GM12878 (cell line): ENCODE results near the gene HNRNPDL. TPM values are rescaled to one million over a fixed set of nuclear protein-coding genes. Genes with fewer than 3 reads are reported as not detected.

Experiments
- BACH1 ChIP-seq: fragments of 450-650 bp; IDR thresholded peaks from 2 replicates; pipeline ENCODE4 v1.6.1; 2017; ENCODE audit warnings: mild to moderate bottlenecking, borderline replicate concordance
- BMI1 ChIP-seq: fragments of 450-650 bp; IDR thresholded peaks from 2 replicates; pipeline ENCODE4 v1.6.1; 2016; ENCODE audit warnings: mild to moderate bottlenecking, moderate library complexity, borderline replicate concordance
- DPF2 ChIP-seq: fragments of 450-650 bp; IDR thresholded peaks from 2 replicates; pipeline ENCODE4 v1.6.1; 2017; ENCODE audit warnings: mild to moderate bottlenecking
- EP300 ChIP-seq, 2 experiments: fragments of 150-350 bp in 1 of 2; IDR thresholded peaks; 2 replicates each; pipeline ENCODE4 v1.6.1; 2011 to 2012; ENCODE audit warnings: low read depth in 2 of 2, low read length in 2 of 2, borderline replicate concordance in 1 of 2, improper control_type of control experiment in 1 of 2, inconsistent platforms in 1 of 2; ENCODE audit not compliant: control insufficient read depth in 1 of 2
- HDAC6 ChIP-seq: fragments of 200-600 bp; sonication (generic); IDR thresholded peaks from one replicate; pipeline ENCODE4 v1.8.0; 2017; ENCODE audit warnings: antibody characterized with exemption; ENCODE audit not compliant: unreplicated experiment
- LARP7 ChIP-seq: fragments of 450-650 bp; IDR thresholded peaks from 2 replicates; pipeline ENCODE4 v1.6.1; 2017; ENCODE audit warnings: mild to moderate bottlenecking
- NBN ChIP-seq: fragments of 450-650 bp; IDR thresholded peaks from 2 replicates; pipeline ENCODE4 v1.6.1; 2016
- NFIC ChIP-seq: IDR thresholded peaks from 2 replicates; pipeline ENCODE4 v1.6.1; 2012; ENCODE audit warnings: low read depth, mild to moderate bottlenecking, inconsistent platforms, low read length, moderate library complexity
- PML ChIP-seq: IDR thresholded peaks from 2 replicates; pipeline ENCODE4 v1.6.1; 2012; ENCODE audit warnings: low read length, inconsistent platforms
- POLR2AphosphoS5 ChIP-seq: IDR thresholded peaks from 2 replicates; pipeline ENCODE4 v1.6.1; 2011; ENCODE audit warnings: mild to moderate bottlenecking, low read length, inconsistent platforms
- RUNX3 ChIP-seq: IDR thresholded peaks from 2 replicates; pipeline ENCODE4 v1.6.1; 2012; ENCODE audit warnings: low read length, inconsistent platforms
- SRF ChIP-seq, 2 experiments: IDR thresholded peaks; 2 replicates each; pipeline ENCODE4 v1.6.1; 2011; ENCODE audit warnings: low read depth in 2 of 2, low read length in 2 of 2, mild to moderate bottlenecking in 1 of 2, moderate library complexity in 1 of 2
- polyA plus RNA-seq, 11 experiments: library from polyadenylated mRNA; depleted of rRNA in 4 of 11; unstranded in 6 of 11; stranded (reverse) in 5 of 11; fragments of >200 nt; fragmentation: Nextera tagmentation in 4 of 11; fragmentation: Illumina TruSeq in 1 of 11; extraction: Ambion mirVana in 4 of 11; extraction: Trizol in 1 of 11; gene quantifications; 1 replicate in 1 of 11; 2 replicates in 10 of 11; pipeline versions ENCODE4 v1.2.1 to v1.2.3, GENCODE V29; 2011 to 2016; ENCODE audit warnings: inconsistent platforms in 2 of 11, missing spikeins in 2 of 11, low read depth in 1 of 11
- total RNA-seq, 4 experiments: library from RNA; depleted of rRNA in 3 of 4; stranded (reverse); fragments of >200 nt in 3 of 4; fragmentation: Illumina TruSeq in 1 of 4; extraction: Trizol in 1 of 4; gene quantifications; 2 replicates each; pipeline versions ENCODE4 v1.2.1 to v1.2.3, GENCODE V29; 2013 to 2021
- TF ChIP-seq, protein P1 (sequence below): fragments of 450-650 bp; conservative IDR thresholded peaks from 2 replicates; pipeline ENCODE4 v1.6.1; 2017; ENCODE audit warnings: mild to moderate bottlenecking, moderate library complexity
- TF ChIP-seq, protein P2 (sequence below): fragments of 450-650 bp; IDR thresholded peaks from 2 replicates; pipeline ENCODE4 v1.6.1; 2017; ENCODE audit warnings: mild to moderate bottlenecking, moderate library complexity
- TF ChIP-seq, protein P3 (sequence below): fragments of 450-650 bp; IDR thresholded peaks from 2 replicates; pipeline ENCODE4 v1.6.1; 2018; ENCODE audit warnings: borderline replicate concordance, mild to moderate bottlenecking; ENCODE audit not compliant: partially characterized antibody
- TF ChIP-seq, protein P4 (sequence below): IDR thresholded peaks from 2 replicates; pipeline ENCODE4 v1.6.1; 2012; ENCODE audit warnings: mild to moderate bottlenecking, low read depth, low read length
- TF ChIP-seq, protein P5 (sequence below): IDR thresholded peaks from 2 replicates; pipeline ENCODE4 v1.6.1; 2011; ENCODE audit warnings: low read depth, low read length, improper control_type of control experiment, borderline replicate concordance

Gene HNRNPDL
- total and polyA plus RNA-seq, 10 of the 15 experiments (the other 5 are each of a cell fraction or from before 2014, with no cell fraction given) = 217 to 510 (median 345) TPM

DNA sequence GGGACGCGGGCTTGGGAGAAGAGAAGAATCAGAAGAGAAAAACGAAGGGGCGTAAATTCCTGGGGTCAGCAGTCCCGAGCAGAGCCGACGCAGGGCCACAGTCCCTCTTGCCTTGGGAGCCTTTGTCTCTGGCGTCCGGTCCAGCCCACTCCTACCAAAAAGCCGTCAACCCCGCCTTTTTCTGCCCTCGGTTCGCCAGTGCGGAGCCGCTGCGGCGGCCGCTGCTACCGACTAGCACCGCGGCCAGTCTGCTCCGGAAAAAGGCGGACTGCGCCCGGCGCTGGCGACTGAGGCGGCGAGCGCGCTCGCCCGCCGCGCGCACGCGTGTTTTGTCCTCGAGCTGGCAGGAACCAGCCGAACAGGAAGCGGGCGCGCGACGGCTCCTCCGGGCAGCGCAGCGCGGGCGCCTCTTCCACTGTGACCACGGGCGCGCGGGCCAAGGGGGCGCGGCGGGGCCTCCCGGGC is 502 bp downstream of the HNRNPDL start (continued):
- TF ChIP-seq, protein P1, sequence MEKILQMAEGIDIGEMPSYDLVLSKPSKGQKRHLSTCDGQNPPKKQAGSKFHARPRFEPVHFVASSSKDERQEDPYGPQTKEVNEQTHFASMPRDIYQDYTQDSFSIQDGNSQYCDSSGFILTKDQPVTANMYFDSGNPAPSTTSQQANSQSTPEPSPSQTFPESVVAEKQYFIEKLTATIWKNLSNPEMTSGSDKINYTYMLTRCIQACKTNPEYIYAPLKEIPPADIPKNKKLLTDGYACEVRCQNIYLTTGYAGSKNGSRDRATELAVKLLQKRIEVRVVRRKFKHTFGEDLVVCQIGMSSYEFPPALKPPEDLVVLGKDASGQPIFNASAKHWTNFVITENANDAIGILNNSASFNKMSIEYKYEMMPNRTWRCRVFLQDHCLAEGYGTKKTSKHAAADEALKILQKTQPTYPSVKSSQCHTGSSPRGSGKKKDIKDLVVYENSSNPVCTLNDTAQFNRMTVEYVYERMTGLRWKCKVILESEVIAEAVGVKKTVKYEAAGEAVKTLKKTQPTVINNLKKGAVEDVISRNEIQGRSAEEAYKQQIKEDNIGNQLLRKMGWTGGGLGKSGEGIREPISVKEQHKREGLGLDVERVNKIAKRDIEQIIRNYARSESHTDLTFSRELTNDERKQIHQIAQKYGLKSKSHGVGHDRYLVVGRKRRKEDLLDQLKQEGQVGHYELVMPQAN = peak; percentile 73
- TF ChIP-seq EP300 (IDR thresholded peaks at IDR 0.05; ENCODE audit: borderline replicate concordance in 1 of 2, control insufficient read depth in 1 of 2, low read depth in 2 of 2, low read length in 2 of 2) (peak in 1 of 2 experiments; percentile 9; a peak in 1 of 4 replicates), BMI1 (no peak), PML (0 out of 2 replicates have a peak, but pooled peaks have one; percentile 59), BACH1 (peak; percentile 83), RUNX3 (0 out of 2 replicates have a peak, but pooled peaks have one; percentile 9), HDAC6 (peak; percentile 22), NFIC (no peak), POLR2AphosphoS5 (peak; percentile 38; the same call in 1 of the 2 replicates), SRF (IDR thresholded peaks at IDR 0.05; ENCODE audit: low read depth in 2 of 2, low read length in 2 of 2) (peak in 1 of 2 experiments; percentile 17; a peak in 1 of 4 replicates), NBN (no peak; the same call in 1 of the 2 replicates), LARP7 (peak; percentile 61; the same call in 1 of the 2 replicates), DPF2 (no peak; the same call in 1 of the 2 replicates)
- TF ChIP-seq, protein P2, sequence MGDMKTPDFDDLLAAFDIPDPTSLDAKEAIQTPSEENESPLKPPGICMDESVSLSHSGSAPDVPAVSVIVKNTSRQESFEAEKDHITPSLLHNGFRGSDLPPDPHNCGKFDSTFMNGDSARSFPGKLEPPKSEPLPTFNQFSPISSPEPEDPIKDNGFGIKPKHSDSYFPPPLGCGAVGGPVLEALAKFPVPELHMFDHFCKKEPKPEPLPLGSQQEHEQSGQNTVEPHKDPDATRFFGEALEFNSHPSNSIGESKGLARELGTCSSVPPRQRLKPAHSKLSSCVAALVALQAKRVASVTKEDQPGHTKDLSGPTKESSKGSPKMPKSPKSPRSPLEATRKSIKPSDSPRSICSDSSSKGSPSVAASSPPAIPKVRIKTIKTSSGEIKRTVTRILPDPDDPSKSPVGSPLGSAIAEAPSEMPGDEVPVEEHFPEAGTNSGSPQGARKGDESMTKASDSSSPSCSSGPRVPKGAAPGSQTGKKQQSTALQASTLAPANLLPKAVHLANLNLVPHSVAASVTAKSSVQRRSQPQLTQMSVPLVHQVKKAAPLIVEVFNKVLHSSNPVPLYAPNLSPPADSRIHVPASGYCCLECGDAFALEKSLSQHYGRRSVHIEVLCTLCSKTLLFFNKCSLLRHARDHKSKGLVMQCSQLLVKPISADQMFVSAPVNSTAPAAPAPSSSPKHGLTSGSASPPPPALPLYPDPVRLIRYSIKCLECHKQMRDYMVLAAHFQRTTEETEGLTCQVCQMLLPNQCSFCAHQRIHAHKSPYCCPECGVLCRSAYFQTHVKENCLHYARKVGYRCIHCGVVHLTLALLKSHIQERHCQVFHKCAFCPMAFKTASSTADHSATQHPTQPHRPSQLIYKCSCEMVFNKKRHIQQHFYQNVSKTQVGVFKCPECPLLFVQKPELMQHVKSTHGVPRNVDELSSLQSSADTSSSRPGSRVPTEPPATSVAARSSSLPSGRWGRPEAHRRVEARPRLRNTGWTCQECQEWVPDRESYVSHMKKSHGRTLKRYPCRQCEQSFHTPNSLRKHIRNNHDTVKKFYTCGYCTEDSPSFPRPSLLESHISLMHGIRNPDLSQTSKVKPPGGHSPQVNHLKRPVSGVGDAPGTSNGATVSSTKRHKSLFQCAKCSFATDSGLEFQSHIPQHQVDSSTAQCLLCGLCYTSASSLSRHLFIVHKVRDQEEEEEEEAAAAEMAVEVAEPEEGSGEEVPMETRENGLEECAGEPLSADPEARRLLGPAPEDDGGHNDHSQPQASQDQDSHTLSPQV = 0 out of 2 replicates have a peak, but pooled peaks have one; percentile 65
- TF ChIP-seq, protein P3, sequence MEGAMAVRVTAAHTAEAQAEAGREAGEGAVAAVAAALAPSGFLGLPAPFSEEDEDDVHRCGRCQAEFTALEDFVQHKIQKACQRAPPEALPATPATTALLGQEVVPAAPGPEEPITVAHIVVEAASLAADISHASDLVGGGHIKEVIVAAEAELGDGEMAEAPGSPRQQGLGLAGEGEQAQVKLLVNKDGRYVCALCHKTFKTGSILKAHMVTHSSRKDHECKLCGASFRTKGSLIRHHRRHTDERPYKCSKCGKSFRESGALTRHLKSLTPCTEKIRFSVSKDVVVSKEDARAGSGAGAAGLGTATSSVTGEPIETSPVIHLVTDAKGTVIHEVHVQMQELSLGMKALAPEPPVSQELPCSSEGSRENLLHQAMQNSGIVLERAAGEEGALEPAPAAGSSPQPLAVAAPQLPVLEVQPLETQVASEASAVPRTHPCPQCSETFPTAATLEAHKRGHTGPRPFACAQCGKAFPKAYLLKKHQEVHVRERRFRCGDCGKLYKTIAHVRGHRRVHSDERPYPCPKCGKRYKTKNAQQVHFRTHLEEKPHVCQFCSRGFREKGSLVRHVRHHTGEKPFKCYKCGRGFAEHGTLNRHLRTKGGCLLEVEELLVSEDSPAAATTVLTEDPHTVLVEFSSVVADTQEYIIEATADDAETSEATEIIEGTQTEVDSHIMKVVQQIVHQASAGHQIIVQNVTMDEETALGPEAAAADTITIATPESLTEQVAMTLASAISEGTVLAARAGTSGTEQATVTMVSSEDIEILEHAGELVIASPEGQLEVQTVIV = peak; percentile 4
- TF ChIP-seq, protein P4, sequence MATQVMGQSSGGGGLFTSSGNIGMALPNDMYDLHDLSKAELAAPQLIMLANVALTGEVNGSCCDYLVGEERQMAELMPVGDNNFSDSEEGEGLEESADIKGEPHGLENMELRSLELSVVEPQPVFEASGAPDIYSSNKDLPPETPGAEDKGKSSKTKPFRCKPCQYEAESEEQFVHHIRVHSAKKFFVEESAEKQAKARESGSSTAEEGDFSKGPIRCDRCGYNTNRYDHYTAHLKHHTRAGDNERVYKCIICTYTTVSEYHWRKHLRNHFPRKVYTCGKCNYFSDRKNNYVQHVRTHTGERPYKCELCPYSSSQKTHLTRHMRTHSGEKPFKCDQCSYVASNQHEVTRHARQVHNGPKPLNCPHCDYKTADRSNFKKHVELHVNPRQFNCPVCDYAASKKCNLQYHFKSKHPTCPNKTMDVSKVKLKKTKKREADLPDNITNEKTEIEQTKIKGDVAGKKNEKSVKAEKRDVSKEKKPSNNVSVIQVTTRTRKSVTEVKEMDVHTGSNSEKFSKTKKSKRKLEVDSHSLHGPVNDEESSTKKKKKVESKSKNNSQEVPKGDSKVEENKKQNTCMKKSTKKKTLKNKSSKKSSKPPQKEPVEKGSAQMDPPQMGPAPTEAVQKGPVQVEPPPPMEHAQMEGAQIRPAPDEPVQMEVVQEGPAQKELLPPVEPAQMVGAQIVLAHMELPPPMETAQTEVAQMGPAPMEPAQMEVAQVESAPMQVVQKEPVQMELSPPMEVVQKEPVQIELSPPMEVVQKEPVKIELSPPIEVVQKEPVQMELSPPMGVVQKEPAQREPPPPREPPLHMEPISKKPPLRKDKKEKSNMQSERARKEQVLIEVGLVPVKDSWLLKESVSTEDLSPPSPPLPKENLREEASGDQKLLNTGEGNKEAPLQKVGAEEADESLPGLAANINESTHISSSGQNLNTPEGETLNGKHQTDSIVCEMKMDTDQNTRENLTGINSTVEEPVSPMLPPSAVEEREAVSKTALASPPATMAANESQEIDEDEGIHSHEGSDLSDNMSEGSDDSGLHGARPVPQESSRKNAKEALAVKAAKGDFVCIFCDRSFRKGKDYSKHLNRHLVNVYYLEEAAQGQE = no peak
- TF ChIP-seq, protein P5, sequence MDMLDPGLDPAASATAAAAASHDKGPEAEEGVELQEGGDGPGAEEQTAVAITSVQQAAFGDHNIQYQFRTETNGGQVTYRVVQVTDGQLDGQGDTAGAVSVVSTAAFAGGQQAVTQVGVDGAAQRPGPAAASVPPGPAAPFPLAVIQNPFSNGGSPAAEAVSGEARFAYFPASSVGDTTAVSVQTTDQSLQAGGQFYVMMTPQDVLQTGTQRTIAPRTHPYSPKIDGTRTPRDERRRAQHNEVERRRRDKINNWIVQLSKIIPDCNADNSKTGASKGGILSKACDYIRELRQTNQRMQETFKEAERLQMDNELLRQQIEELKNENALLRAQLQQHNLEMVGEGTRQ = no peak
